Measurements from ENCODE around the gene MPRIP.

Gene MPRIP

GRCh38 chr17:17050346-17051345 lies 8.4 kb downstream of the MPRIP start:
- TF ChIP-seq CTCF (conservative IDR thresholded peaks at IDR 0.05; ENCODE audit: low read length): no peak
- no peak overlapping the region for H3K4me3 ChIP-seq (ENCODE audit: low read length)
- DNase-seq (ENCODE audit: low read depth): no peak

- no peak for TF ChIP-seq CTCF (conservative IDR thresholded peaks at IDR 0.05; ENCODE audit: low read length)
- H3K4me3 ChIP-seq (ENCODE audit: low read length): no peak overlapping the region
- DNase-seq (ENCODE audit: low read depth): no peak
Measured at GRCh38 chr17:17051380-17051779, 9.1 kb downstream of the MPRIP start.

- TF ChIP-seq CTCF (conservative IDR thresholded peaks at IDR 0.05; ENCODE audit: low read length): no peak
- no peak overlapping the region for H3K4me3 ChIP-seq (ENCODE audit: low read length)
- DNase-seq (ENCODE audit: low read depth): peak; percentile 64
Measured at GRCh38 chr17:17051791-17052461, 9.7 kb downstream of the MPRIP start.

- no peak for DNase-seq (ENCODE audit: low read depth)
- H3K4me3 ChIP-seq (ENCODE audit: low read length): no peak overlapping the region
- TF ChIP-seq CTCF (conservative IDR thresholded peaks at IDR 0.05; ENCODE audit: low read length): no peak
Measured at GRCh38 chr17:17052462-17053221, 10.4 kb downstream of the MPRIP start.

GRCh38 chr17:17053446-17054379 lies 11.5 kb downstream of the MPRIP start:
- no peak for DNase-seq (ENCODE audit: low read depth)
- no peak for TF ChIP-seq CTCF (conservative IDR thresholded peaks at IDR 0.05; ENCODE audit: low read length)

GRCh38 chr17:17054636-17055035 lies 12.4 kb downstream of the MPRIP start:
- DNase-seq (ENCODE audit: low read depth): no peak
- TF ChIP-seq CTCF (conservative IDR thresholded peaks at IDR 0.05; ENCODE audit: low read length): no peak
- H3K4me3 ChIP-seq (ENCODE audit: low read length): no peak overlapping the region

More at GRCh38 chr17:17053446-17054379, 11.5 kb downstream of the MPRIP start:
- H3K4me3 ChIP-seq (ENCODE audit: low read length): no peak overlapping the region

Measured in AG10803 (cell line).